ENCODE data around the gene KRT10. TPM values are rescaled to one million over a fixed set of nuclear protein-coding genes. Genes with fewer than 3 reads are reported as not detected.
A peak's percentile ranks its signal among the peaks of the same experiment; 100 is the strongest.

KRT10 gene
- total and polyA plus RNA-seq, 8 donors: 0.58 to 49.0 (median 14.8) TPM

DNA sequence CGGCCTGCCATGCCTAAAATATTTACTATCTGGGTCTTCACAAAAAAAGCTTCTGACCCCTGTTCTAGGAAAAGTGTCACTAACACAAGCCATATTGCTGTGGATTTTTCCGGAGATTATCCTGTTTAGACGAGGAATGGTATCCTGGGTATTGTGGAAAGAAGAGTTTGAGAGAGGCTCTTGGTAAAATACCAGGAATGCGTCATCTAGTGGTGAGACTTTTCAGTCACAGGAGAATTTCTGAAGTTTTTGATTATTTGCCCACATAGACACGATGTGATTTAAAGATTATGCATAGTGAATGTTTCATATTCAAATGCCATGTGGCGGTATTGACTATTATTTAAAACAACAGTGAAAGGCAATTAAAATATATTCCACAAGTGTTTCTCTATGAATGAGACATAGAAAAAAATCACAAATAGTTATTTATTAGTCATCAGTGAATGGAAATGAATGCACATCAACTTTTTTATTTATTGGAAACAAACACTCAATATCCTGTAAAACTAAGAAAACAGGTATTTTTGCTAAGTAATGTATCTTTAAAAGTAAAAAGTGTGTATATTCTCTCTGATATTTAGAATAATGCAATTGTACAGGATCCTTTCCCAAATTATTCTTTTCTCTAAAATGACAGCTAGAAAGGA lies 30.5 kb downstream of the KRT10 start:
- WGBS, 5 donors: 26 to 32% (median 31%) methylated on average over 6 of the region's 6 CpGs
- DNase-seq: peak in 1 of 2 donors; percentile 64
- Histone ChIP-seq H3K27me3 (peaks cover 0 to 29% (median 8%) of the 10 kb centered on the region in 3 donors), H3K36me3 (no peaks in the 10 kb centered on the region), H3K9me3 (no peaks in the 10 kb centered on the region), H3K4me1 (no peaks in the 10 kb centered on the region), H3K4me3 (no peak overlapping the region), H3K27ac (peak overlapping the region in 1 of 5 donors; percentile 5)
- no peak for TF ChIP-seq EP300 (IDR thresholded peaks at IDR 0.05)
- TF ChIP-seq, protein P1, sequence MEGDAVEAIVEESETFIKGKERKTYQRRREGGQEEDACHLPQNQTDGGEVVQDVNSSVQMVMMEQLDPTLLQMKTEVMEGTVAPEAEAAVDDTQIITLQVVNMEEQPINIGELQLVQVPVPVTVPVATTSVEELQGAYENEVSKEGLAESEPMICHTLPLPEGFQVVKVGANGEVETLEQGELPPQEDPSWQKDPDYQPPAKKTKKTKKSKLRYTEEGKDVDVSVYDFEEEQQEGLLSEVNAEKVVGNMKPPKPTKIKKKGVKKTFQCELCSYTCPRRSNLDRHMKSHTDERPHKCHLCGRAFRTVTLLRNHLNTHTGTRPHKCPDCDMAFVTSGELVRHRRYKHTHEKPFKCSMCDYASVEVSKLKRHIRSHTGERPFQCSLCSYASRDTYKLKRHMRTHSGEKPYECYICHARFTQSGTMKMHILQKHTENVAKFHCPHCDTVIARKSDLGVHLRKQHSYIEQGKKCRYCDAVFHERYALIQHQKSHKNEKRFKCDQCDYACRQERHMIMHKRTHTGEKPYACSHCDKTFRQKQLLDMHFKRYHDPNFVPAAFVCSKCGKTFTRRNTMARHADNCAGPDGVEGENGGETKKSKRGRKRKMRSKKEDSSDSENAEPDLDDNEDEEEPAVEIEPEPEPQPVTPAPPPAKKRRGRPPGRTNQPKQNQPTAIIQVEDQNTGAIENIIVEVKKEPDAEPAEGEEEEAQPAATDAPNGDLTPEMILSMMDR (IDR thresholded peaks at IDR 0.05): peak in 4 of 7 experiments; percentile 34 to 64 (median 47)
- TF ChIP-seq POLR2AphosphoS5 (IDR thresholded peaks at IDR 0.05): no peak
- intact Hi-C loops (cut with DNase I; ENCODE audit: low total_unique reads): no loop called here

DNA sequence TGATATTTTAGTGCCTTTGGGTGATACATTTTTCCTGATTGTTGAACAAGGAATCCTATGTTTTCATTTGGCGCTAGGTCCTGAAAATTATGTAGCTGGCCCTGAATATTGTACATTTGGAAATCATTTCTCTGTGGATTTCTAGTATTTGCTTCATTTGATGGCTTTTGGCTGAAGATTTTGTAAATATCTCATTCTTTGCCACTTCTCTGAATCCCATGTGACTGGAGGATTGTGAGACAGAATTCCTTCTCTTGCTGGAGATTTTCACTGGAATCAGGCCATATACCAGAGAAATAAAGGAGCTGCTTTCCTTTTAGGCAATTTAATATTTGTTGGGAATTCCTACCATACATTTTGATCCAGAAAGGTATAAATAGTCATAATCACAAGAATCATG lies 31.3 kb downstream of the KRT10 start:
- no peak overlapping the region for H3K4me3 ChIP-seq
- peaks cover 0 to 21% (median 6%) of the 10 kb centered on the region in 3 donors for H3K27me3 ChIP-seq
- no peaks in the 10 kb centered on the region for H3K36me3 ChIP-seq
- H3K4me1 ChIP-seq: no peaks in the 10 kb centered on the region
- WGBS, 5 donors: 68 to 100% (median 78%) methylated on average over 1 of the region's 1 CpG
- peak overlapping the region in 1 of 5 donors; percentile 5 for H3K27ac ChIP-seq
- no peaks in the 10 kb centered on the region for H3K9me3 ChIP-seq
- intact Hi-C loops (cut with DNase I; ENCODE audit: low total_unique reads): no loop called here
- DNase-seq: peak in 1 of 2 donors; percentile 22
- TF ChIP-seq, protein P1 (IDR thresholded peaks at IDR 0.05): no peak
- TF ChIP-seq EP300 (IDR thresholded peaks at IDR 0.05) (no peak), POLR2AphosphoS5 (IDR thresholded peaks at IDR 0.05) (no peak), POLR2A (IDR thresholded peaks at IDR 0.05) (no peak)

DNA sequence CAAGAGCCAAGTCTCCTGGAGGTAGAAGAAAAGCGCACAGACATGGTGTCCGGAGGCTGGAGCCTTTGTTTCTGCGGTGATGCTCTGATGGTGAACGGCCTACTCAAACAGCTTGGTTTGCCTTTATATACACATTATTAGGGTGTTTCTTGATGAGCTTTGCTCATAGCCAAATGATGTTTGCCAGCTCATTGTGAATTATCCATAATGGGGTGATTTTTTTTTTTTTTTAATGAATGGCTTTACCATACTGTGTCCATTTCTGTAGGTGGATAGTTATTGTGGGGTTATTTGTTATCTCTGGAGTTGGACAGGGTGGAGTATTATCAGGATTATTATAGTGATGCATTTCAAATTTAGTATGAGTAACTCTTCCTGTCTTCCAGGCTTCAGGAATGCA lies 40.0 kb downstream of the KRT10 start, which contains the start of gene KRT27:
Gene KRT27, minus strand, starts transcription at position 101 of the 400 bp plus-strand sequence. Its CDS starts 57 bp downstream, at position 44.
- TF ChIP-seq, protein P1 (IDR thresholded peaks at IDR 0.05): no peak
- TF ChIP-seq EP300 (IDR thresholded peaks at IDR 0.05) (no peak), POLR2A (IDR thresholded peaks at IDR 0.05) (no peak), POLR2AphosphoS5 (IDR thresholded peaks at IDR 0.05) (no peak)
- intact Hi-C loops (cut with DNase I; ENCODE audit: low total_unique reads): loop anchor here (10.0 kb wide), 1 partner anchor 168 kb away; no protein-coding TSS in a partner anchor
- no peak for DNase-seq
- Histone ChIP-seq H3K27ac (no peak within 1 kb of the TSS), H3K9me3 (no peaks in the 10 kb centered on the region), H3K4me1 (no peaks in the 10 kb centered on the region), H3K36me3 (no peaks in the 10 kb centered on the region), H3K27me3 (peaks cover 0 to 49% (median 9%) of the 10 kb centered on the region in 3 donors), H3K4me3 (no peak within 1 kb of the TSS)
- WGBS, 5 donors: 90 to 97% (median 96%) methylated on average over 4 of the region's 4 CpGs

DNA sequence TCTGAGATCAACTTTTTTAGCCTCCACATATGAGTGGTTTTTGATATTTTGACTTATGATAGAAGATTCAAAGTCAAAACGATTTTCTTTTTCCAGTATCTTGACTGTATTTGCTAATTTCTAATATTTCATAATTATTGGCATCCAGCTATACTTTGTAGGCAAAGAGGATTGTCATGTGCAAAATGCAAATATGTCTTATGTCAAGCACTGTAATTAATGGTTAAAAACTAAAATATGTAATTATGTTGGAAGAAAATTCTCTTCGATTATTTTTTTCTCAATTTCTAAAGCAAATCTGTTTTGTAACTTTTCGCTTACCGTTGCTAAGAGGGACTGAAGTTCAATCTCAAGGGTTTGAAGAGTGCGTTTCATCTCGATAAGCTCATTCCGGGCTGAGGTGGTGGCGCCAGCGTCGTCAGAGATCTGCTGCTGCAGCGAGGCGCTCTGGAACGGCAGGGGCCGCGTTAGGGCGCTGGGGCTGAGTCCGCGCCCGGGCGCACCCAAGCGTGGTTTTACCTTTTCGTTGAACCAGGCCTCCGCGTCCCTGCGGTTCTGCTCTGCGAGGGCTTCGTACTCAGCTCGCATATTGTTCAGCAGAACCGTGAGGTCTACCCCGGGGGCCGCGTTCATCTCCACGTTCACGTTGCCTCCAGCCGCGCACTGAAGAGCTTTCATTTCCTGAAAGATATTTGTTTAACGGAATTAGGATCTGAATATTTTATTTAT lies 43.1 kb downstream of the KRT10 start:
- Histone ChIP-seq H3K27me3 (peaks cover 0 to 56% (median 9%) of the 10 kb centered on the region in 3 donors), H3K4me1 (no peaks in the 10 kb centered on the region), H3K9me3 (no peaks in the 10 kb centered on the region), H3K27ac (no peak overlapping the region), H3K4me3 (peak overlapping the region in 3 of 4 donors; percentile 9 to 25 (median 23)), H3K36me3 (no peaks in the 10 kb centered on the region)
- intact Hi-C loops (cut with DNase I; ENCODE audit: low total_unique reads): no loop called here
- DNase-seq: peak in 1 of 2 donors; percentile 50
- no peak for TF ChIP-seq EP300 (IDR thresholded peaks at IDR 0.05)
- no peak for TF ChIP-seq POLR2AphosphoS5 (IDR thresholded peaks at IDR 0.05)
- TF ChIP-seq, protein P1 (IDR thresholded peaks at IDR 0.05): no peak
- no peak for TF ChIP-seq POLR2A (IDR thresholded peaks at IDR 0.05)
- 18 to 32% (median 27%) methylated on average over 35 to 37 of the region's 37 CpGs for WGBS, 5 donors
